HG03175 (cell line): ENCODE results near the gene SNUPN.

Experiments used
- ATAC-seq: cut with Tn5 transposase; IDR thresholded peaks from one replicate; pipeline ENCODE4 v1.9.1; 2021; ENCODE audit warnings: mild to moderate bottlenecking, moderate library complexity; ENCODE audit not compliant: unreplicated experiment

SNUPN gene

GRCh38 chr15:75654201-75654907 lies 28.8 kb upstream of the SNUPN start:
- no peak for ATAC-seq

- ATAC-seq = no peak
Measured at GRCh38 chr15:75653347-75653913, 27.9 kb upstream of the SNUPN start.

- ATAC-seq = no peak
Measured at GRCh38 chr15:75651810-75652543, 26.5 kb upstream of the SNUPN start.

- no peak for ATAC-seq
Measured at GRCh38 chr15:75650908-75651809, 25.6 kb upstream of the SNUPN start.

GRCh38 chr15:75649848-75650247 lies 24.3 kb upstream of the SNUPN start:
- no peak for ATAC-seq

- ATAC-seq = no peak
Measured at GRCh38 chr15:75649045-75649761, 23.7 kb upstream of the SNUPN start.

GRCh38 chr15:75648156-75649000 lies 22.9 kb upstream of the SNUPN start:
- ATAC-seq = no peak

- peak; percentile 48 for ATAC-seq
Measured at GRCh38 chr15:75647370-75648155, 22.0 kb upstream of the SNUPN start, which contains the start of gene SNX33. SNX33 (plus strand) TSS chr15:75647912; CDS start chr15:75649103, 1,191 bp downstream.

GRCh38 chr15:75646944-75647364 lies 21.4 kb upstream of the SNUPN start:
- no peak for ATAC-seq

- ATAC-seq = no peak
Measured at GRCh38 chr15:75646112-75646943, 20.8 kb upstream of the SNUPN start.

GRCh38 chr15:75644376-75644775 lies 18.9 kb upstream of the SNUPN start:
- ATAC-seq = no peak

- no peak for ATAC-seq
Measured at GRCh38 chr15:75641603-75642002, 16.1 kb upstream of the SNUPN start.

GRCh38 chr15:75641179-75641503 lies 15.6 kb upstream of the SNUPN start:
- ATAC-seq = no peak

- ATAC-seq = peak; percentile 26
Measured at GRCh38 chr15:75640483-75641178, 15.1 kb upstream of the SNUPN start.

- ATAC-seq = peak; percentile 96
Measured at GRCh38 chr15:75639709-75640482, 14.4 kb upstream of the SNUPN start, which contains the start of gene IMP3. IMP3 (minus strand) TSS chr15:75640224; CDS start chr15:75640168, 56 bp downstream.

GRCh38 chr15:75639191-75639708 lies 13.7 kb upstream of the SNUPN start:
- no peak for ATAC-seq
